ENCODE data around the gene RNF8. TPM values are rescaled to one million over a fixed set of nuclear protein-coding genes. Genes with fewer than 3 reads are reported as not detected.
A peak's percentile ranks its signal among the peaks of the same experiment; 100 is the strongest.

Gene RNF8
- total and polyA plus RNA-seq, 2 donors (not counting 1 experiment from before 2014, with no cell fraction given), result 19.5 to 20.6 TPM

- peaks cover 1% of the 10 kb centered on the region for H3K36me3 ChIP-seq (ENCODE audit: control insufficient read depth, insufficient read depth, low read length)
- no peak overlapping the region for H3K9ac ChIP-seq (ENCODE audit: insufficient read depth, low read length)
- no peaks in the 10 kb centered on the region for H4K20me1 ChIP-seq (ENCODE audit: control insufficient read depth, extremely low read depth, insufficient read depth, low read length)
- no peaks in the 10 kb centered on the region for H3K4me1 ChIP-seq (ENCODE audit: control insufficient read depth, extremely low read depth, insufficient read depth, low read length)
- no peak overlapping the region for H3K27ac ChIP-seq (ENCODE audit: insufficient read depth, low read length)
- H3K27me3 ChIP-seq (ENCODE audit: control insufficient read depth, insufficient read depth, low read length), result no peaks in the 10 kb centered on the region
- no peak overlapping the region for H2AFZ ChIP-seq (ENCODE audit: low read length)
- no peak overlapping the region for H3K4me2 ChIP-seq (ENCODE audit: extremely low read depth, insufficient read depth, low read length)
- no peaks in the 10 kb centered on the region for H3K9me3 ChIP-seq (ENCODE audit: control insufficient read depth, insufficient read depth, low read depth, low read length)
- peak; percentile 60 to 72 for DNase-seq (ENCODE audit: low read depth in 2 of 2)
- TF ChIP-seq EZH2 (IDR thresholded peaks at IDR 0.05; ENCODE audit: low read length, missing control alignments) (no peak), CTCF (conservative IDR thresholded peaks at IDR 0.05 in 1 of 2, IDR thresholded peaks at IDR 0.05 in 1 of 2; ENCODE audit: low read depth in 1 of 2, low read length in 2 of 2) (peak; percentile 58 to 61)
- no peak overlapping the region for H3K4me3 ChIP-seq (replicated peaks in 1 of 4; ENCODE audit: control extremely low read depth in 1 of 4, insufficient read depth in 1 of 4, low read depth in 3 of 4, low read length in 4 of 4)
- H3K79me2 ChIP-seq (ENCODE audit: control insufficient read depth, insufficient read depth, low read length), result no peaks in the 10 kb centered on the region
These were observed 27.8 kb downstream of the RNF8 start for GRCh38 chr6:37381579-37381978.

- Histone ChIP-seq H3K79me2 (ENCODE audit: control insufficient read depth, insufficient read depth, low read length) (no peaks in the 10 kb centered on the region), H3K4me1 (ENCODE audit: control insufficient read depth, extremely low read depth, insufficient read depth, low read length) (no peaks in the 10 kb centered on the region), H3K4me3 (replicated peaks in 1 of 4; ENCODE audit: control extremely low read depth in 1 of 4, insufficient read depth in 1 of 4, low read depth in 3 of 4, low read length in 4 of 4) (no peak overlapping the region), H3K27ac (ENCODE audit: insufficient read depth, low read length) (no peak overlapping the region), H3K4me2 (ENCODE audit: extremely low read depth, insufficient read depth, low read length) (no peak overlapping the region), H3K9ac (ENCODE audit: insufficient read depth, low read length) (no peak overlapping the region), H4K20me1 (ENCODE audit: control insufficient read depth, extremely low read depth, insufficient read depth, low read length) (no peaks in the 10 kb centered on the region), H3K27me3 (ENCODE audit: control insufficient read depth, insufficient read depth, low read length) (no peaks in the 10 kb centered on the region), H3K36me3 (ENCODE audit: control insufficient read depth, insufficient read depth, low read length) (peaks cover 5% of the 10 kb centered on the region), H2AFZ (ENCODE audit: low read length) (no peak overlapping the region), H3K9me3 (ENCODE audit: control insufficient read depth, insufficient read depth, low read depth, low read length) (no peaks in the 10 kb centered on the region)
- no peak for TF ChIP-seq EZH2 (IDR thresholded peaks at IDR 0.05; ENCODE audit: low read length, missing control alignments)
- TF ChIP-seq CTCF (conservative IDR thresholded peaks at IDR 0.05 in 1 of 2, IDR thresholded peaks at IDR 0.05 in 1 of 2; ENCODE audit: low read depth in 1 of 2, low read length in 2 of 2), result peak in 1 of 2 donors; percentile 8
- DNase-seq (ENCODE audit: low read depth in 2 of 2), result no peak
These were observed 29.4 kb downstream of the RNF8 start for GRCh38 chr6:37382994-37383765.

DNA sequence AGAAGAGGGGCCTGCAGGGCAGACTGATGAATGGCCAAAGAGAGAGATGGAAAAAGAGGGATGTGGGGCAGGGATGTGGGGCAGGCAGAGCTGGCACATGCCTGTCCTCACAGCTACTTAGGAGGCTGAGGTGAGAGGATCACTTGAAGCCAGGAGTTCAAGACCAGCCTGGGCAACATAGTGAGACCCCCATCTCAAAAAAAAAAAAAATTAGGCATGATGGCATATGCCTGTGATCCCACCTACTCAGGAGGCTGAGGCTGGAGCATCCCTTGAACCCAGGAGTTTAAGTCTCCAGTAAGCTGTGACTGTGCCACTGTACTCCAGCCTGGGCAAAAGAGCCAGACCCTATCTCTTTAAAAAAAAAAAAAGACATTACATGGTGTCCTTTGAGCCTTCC lies 34.8 kb downstream of the RNF8 start:
- peaks cover 5% of the 10 kb centered on the region for H3K36me3 ChIP-seq (ENCODE audit: control insufficient read depth, insufficient read depth, low read length)
- no peak overlapping the region for H2AFZ ChIP-seq (ENCODE audit: low read length)
- no peaks in the 10 kb centered on the region for H4K20me1 ChIP-seq (ENCODE audit: control insufficient read depth, extremely low read depth, insufficient read depth, low read length)
- H3K27ac ChIP-seq (ENCODE audit: insufficient read depth, low read length), result no peak overlapping the region
- no peak for DNase-seq (ENCODE audit: low read depth in 2 of 2)
- no peak for TF ChIP-seq EZH2 (IDR thresholded peaks at IDR 0.05; ENCODE audit: low read length, missing control alignments)
- no peak for TF ChIP-seq CTCF (conservative IDR thresholded peaks at IDR 0.05 in 1 of 2, IDR thresholded peaks at IDR 0.05 in 1 of 2; ENCODE audit: low read depth in 1 of 2, low read length in 2 of 2)
- no peak overlapping the region for H3K4me3 ChIP-seq (replicated peaks in 1 of 4; ENCODE audit: control extremely low read depth in 1 of 4, insufficient read depth in 1 of 4, low read depth in 3 of 4, low read length in 4 of 4)
- H3K9me3 ChIP-seq (ENCODE audit: control insufficient read depth, insufficient read depth, low read depth, low read length), result no peaks in the 10 kb centered on the region
- no peak overlapping the region for H3K9ac ChIP-seq (ENCODE audit: insufficient read depth, low read length)
- H3K27me3 ChIP-seq (ENCODE audit: control insufficient read depth, insufficient read depth, low read length), result no peaks in the 10 kb centered on the region
- H3K4me1 ChIP-seq (ENCODE audit: control insufficient read depth, extremely low read depth, insufficient read depth, low read length), result no peaks in the 10 kb centered on the region
- H3K79me2 ChIP-seq (ENCODE audit: control insufficient read depth, insufficient read depth, low read length), result no peaks in the 10 kb centered on the region
- H3K4me2 ChIP-seq (ENCODE audit: extremely low read depth, insufficient read depth, low read length), result no peak overlapping the region

Data from fibroblast of lung (primary cell).